Ovary (tissue), 3 donors: ENCODE measurements around the gene PTGS1.
"Not testable (repeated sequence)": the region's sequence is repeated elsewhere in the genome, so short reads cannot be mapped to it uniquely, and the experiment has no call there.

Experiments
- EP300 ChIP-seq: sonication (generic); formaldehyde crosslinking; IDR thresholded peaks from one replicate; pipeline ENCODE4 v1.6.1; 2017; ENCODE audit warnings: antibody characterized with exemption
- TF ChIP-seq, protein P1 (sequence below), 3 donors: fragments of 450-650 bp in 2 of 3; fragments of 200-600 bp in 1 of 3; IDR thresholded peaks; one replicate each; pipeline versions ENCODE4 v1.5.1 to v1.8.0; 2016 to 2022; ENCODE audit warnings: antibody characterized with exemption in 3 of 3, mild to moderate bottlenecking in 1 of 3
- donor health status: DM: no; HTN: no; CAD: no.

- TF ChIP-seq, protein P1, sequence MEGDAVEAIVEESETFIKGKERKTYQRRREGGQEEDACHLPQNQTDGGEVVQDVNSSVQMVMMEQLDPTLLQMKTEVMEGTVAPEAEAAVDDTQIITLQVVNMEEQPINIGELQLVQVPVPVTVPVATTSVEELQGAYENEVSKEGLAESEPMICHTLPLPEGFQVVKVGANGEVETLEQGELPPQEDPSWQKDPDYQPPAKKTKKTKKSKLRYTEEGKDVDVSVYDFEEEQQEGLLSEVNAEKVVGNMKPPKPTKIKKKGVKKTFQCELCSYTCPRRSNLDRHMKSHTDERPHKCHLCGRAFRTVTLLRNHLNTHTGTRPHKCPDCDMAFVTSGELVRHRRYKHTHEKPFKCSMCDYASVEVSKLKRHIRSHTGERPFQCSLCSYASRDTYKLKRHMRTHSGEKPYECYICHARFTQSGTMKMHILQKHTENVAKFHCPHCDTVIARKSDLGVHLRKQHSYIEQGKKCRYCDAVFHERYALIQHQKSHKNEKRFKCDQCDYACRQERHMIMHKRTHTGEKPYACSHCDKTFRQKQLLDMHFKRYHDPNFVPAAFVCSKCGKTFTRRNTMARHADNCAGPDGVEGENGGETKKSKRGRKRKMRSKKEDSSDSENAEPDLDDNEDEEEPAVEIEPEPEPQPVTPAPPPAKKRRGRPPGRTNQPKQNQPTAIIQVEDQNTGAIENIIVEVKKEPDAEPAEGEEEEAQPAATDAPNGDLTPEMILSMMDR (IDR thresholded peaks at IDR 0.05) = not testable (repeated sequence)
- TF ChIP-seq EP300 = not testable (repeated sequence)
Measured at GRCh38 chr9:122405304-122406069, 34.7 kb downstream of the PTGS1 start.
